Prostate gland (tissue), 2 donors: ENCODE results near the gene SASH3.

Source experiments
- CTCF ChIP-seq, 4 experiments: fragments of 200-600 bp in 2 of 4; fragments of 450-650 bp in 2 of 4; sonication (generic) in 2 of 4; IDR thresholded peaks; 1 replicate in 3 of 4; 2 replicates in 1 of 4; pipeline ENCODE4 v1.5.1; 2016 to 2019; ENCODE audit warnings: antibody characterized with exemption in 4 of 4, mild to moderate bottlenecking in 2 of 4, moderate library complexity in 2 of 4
- POLR2A ChIP-seq: fragments of 450-650 bp; IDR thresholded peaks from one replicate; pipeline ENCODE4 v1.6.1; 2016; ENCODE audit warnings: antibody characterized with exemption, mild to moderate bottlenecking
- POLR2AphosphoS5 ChIP-seq: sonication (generic); formaldehyde crosslinking; IDR thresholded peaks from one replicate; pipeline ENCODE4 v1.6.1; 2017; ENCODE audit warnings: antibody characterized with exemption

- no peak for TF ChIP-seq CTCF (IDR thresholded peaks at IDR 0.05)
- no peak for TF ChIP-seq POLR2A
- no peak for TF ChIP-seq POLR2AphosphoS5
These were observed 25.4 kb upstream of the SASH3 start for GRCh38 chrX:129754056-129755024.
